Measurements from ENCODE around the gene OSGEP.

OSGEP gene

GRCh38 chr14:20454516-20455354 lies at the start of gene OSGEP, which contains the start of gene APEX1:
OSGEP (minus strand) TSS chr14:20454812; CDS start chr14:20454683, 129 bp downstream.
APEX1 (plus strand) TSS chr14:20455226; CDS start chr14:20455646, 420 bp downstream.
- peak; percentile 100 for DNase-seq

- DNase-seq = no peak
Observed at GRCh38 chr14:20503898-20504297, 49.3 kb upstream of the OSGEP start.

- DNase-seq = no peak
Observed at GRCh38 chr14:20501346-20501745, 46.7 kb upstream of the OSGEP start.

- DNase-seq = no peak
Observed at GRCh38 chr14:20499881-20500280, 45.3 kb upstream of the OSGEP start.

DNA sequence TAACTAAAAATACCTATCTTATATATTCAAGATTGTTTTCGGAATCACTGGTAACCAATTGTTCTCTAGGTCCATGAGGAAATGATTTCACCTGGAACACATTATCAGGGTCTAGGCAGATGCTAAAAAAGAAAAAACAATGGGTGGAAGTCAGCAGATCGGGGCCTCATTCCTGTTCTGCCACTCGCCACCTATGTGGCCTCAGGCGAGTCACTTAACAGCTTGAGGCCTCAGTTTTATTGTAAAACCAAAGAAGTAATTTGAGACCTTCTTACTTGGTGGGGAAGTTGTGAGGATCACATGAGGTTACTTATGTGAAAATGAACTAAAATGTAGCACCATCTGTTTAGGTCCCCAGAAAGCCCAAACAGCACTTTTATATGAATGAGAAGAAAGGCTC lies 44.5 kb upstream of the OSGEP start:
- DNase-seq = no peak

DNA sequence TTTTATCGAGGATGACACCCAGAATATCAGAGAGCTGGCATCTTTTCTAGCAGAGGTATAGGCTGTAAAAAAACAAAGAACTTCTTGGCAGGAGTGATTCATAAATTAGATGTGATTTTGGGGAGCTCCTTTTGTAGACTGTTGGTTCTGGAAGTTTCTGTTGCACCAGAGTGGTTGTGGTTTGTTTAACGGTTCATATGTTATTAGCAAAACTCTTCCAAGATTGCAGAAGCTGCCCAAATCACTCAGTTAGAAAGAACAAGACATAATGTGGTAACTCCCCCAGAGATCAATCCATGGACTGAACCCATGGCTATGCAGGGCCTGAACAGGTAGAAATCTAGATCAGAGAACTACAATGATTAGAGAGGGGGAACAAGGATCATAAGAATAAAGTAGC lies 44.0 kb upstream of the OSGEP start:
- DNase-seq = peak; percentile 62

DNA sequence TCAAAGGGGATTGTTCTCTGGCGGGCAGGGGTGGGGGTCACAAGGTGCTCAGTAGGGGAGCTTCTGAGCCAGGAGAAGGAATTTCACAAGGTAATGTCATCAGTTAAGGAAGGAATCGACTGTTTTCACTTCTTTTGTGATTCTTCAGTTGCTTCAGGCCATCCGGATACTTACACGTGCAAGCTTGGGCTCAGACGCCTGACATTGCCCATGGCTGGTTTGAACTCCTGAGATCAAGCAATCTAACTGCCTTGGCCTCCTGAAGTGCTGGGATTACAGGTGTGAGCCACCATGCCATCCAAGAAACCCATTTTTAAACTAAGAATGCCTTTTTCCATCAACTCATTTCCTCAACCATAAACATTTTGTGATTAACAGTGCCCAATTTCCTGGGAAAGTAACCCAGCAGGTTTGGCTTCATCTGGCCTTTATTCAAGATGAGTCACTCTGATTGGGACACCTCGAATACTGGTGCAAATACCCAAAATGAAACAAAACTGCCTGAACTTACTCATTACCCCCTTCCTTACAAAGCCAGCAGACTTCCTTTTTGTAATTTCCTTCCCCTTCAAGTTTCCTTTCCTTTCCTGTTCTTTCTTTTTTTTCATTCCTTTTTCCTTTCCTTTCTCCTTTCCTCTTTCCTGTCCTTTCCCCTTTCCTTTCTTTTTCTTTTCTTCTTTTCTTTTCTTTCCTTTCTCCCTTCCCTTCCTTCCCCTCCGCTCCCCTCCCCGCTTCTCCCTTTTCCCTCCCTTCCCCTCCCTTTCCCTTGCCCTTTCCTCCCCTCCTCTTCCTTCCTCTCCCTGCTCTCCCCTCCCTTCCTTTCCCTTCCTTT lies 40.5 kb upstream of the OSGEP start:
- DNase-seq = no peak

- DNase-seq = peak; percentile 74
Observed at GRCh38 chr14:20493634-20494033, 39.0 kb upstream of the OSGEP start.

DNA sequence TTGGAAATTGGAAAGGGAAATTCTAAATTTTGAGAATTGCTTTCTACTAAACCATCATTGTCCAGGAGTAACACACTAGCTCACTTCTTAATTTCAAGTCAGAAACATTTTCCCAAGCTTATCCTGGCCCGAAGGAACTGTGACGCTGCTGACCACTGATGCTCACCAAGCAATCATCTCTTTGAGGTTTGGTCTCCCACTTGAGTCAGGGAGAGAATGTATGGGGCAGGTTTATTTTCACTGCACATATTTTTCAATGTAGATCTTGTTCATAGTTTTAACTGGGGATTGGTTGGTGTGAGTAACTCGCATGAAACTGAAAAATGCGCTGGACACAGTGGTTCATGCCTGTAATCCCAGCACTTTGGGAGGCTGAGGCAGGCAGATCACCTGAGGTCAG lies 37.9 kb upstream of the OSGEP start:
- no peak for DNase-seq

DNA sequence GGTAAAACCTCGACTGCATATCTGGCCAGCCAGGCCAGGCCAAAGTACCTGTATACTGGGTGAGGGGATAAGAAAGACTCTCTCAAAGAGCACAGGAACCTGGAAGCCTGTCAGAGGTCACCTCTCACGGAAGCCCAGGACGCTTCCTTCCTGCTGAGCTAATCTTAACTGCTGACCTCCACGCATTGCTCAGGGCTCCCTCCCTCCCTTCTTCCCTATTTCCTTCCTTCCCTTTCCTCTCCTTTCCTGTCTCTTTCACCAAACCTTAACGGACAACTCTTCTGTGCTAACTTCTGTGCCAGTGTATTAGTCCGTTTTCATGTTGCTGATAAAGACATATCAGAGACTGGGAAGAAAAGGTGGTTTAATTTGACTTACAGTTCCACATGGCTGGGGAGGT lies 36.0 kb upstream of the OSGEP start:
- no peak for DNase-seq

- DNase-seq = peak; percentile 74
Observed at GRCh38 chr14:20489093-20489994, 34.7 kb upstream of the OSGEP start.

- DNase-seq = no peak
Observed at GRCh38 chr14:20487396-20487725, 32.7 kb upstream of the OSGEP start.

- peak; percentile 63 for DNase-seq
Observed at GRCh38 chr14:20486684-20487395, 32.2 kb upstream of the OSGEP start.

DNA sequence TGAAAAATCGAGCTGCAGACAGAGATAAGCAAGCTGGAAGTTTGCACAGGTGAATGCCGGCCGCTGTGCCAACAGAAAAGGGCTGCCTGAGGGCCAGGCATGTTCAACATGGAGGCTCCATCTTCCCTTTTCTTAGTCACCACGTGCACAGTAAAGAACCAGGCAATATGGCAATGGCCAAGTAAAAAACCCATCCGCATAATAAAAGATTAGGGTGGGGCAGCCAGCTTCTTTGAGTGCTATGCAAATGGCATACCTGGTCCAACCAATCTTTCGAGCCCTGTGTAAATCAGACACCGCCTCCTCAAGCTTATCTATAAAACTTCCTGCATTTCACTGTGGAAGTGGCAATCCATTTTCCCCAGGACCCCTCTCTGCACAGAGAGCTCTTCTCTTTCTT lies 31.3 kb upstream of the OSGEP start:
- DNase-seq = no peak

GRCh38 chr14:20482382-20482781 lies 27.8 kb upstream of the OSGEP start:
- peak; percentile 62 for DNase-seq

DNA sequence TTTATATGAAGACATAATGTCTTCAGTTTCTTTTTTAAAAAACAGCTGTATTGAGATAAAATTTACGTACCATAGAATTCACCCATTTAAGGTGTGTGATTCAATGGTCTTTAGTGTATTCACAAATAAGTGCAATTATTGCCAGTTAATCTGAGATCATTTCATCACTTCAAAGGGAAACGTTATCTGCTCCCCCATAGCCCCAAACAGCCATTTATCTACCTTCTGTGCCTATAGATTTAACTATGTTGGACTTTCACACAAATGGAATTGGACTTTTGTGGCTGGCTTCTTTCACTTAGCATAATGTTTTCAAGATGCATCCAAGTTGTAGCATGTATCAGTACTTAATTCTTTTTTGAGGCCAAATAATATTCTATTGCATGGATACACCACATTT lies 24.3 kb upstream of the OSGEP start:
- no peak for DNase-seq

DNA sequence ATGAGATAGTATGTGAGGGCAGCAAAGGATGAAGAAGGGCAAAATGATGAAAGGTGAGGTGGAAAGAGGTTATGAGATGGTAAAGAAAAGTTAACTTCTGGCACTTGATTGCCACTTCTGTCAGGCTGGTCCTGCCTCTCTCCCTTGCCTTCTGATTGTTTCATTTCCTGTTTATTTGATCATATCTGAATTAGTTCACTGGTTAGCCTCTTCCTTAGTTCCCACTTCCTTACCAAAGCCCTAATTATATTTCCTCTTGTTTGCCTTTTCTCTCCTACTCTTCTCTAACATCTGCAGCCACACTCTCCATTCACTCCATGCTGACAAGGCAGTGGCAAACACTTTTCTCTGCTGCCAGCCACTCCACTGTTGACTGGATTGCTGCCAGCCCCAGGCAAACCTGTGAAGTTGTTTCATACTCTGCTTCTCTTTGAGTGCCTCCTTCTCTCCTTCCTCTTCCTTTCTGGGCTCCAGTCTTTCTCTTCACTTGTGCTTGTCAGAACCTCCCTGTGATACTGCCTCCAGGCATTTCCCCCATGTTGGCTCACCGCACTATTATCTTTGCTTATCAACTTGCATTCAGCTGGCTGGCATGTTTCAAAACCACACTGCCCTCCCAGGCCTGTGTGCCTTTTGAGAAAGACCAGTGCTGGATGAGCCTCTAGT lies 22.7 kb upstream of the OSGEP start:
- DNase-seq = peak; percentile 99

- peak; percentile 79 for DNase-seq
Observed at GRCh38 chr14:20476776-20477175, 22.2 kb upstream of the OSGEP start.

DNA sequence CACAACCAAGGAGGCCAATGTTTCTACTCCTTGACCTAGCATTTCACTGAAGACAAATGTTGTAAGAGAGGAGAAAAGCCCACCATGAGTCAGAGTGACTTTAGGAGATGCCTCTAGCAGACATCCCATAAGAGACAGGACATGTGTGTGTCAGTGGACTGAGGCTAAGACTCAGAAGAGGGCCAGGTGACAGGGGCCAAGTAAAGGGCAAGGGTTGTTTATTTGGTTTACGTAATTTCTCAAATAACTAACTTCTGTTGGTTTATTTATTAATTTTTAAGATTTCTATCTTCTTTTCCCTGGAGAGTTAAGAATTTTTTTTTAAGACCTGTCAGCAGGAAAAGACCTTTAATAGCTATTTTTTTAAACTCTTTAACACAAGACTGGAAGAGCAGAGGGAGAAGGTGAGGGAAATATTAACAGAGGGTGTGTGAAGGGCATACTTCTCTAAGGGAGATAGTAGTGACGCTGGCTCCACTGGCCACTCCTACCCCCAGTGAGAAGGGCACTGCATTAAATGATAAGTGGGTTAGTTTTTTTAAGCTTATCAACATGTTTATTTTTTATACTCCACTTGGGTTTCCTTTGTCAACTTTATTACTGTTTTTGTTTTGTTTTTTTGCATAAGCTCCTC lies 18.0 kb upstream of the OSGEP start:
- peak; percentile 58 for DNase-seq

- DNase-seq = no peak
Observed at GRCh38 chr14:20470603-20470901, 15.9 kb upstream of the OSGEP start.

DNA sequence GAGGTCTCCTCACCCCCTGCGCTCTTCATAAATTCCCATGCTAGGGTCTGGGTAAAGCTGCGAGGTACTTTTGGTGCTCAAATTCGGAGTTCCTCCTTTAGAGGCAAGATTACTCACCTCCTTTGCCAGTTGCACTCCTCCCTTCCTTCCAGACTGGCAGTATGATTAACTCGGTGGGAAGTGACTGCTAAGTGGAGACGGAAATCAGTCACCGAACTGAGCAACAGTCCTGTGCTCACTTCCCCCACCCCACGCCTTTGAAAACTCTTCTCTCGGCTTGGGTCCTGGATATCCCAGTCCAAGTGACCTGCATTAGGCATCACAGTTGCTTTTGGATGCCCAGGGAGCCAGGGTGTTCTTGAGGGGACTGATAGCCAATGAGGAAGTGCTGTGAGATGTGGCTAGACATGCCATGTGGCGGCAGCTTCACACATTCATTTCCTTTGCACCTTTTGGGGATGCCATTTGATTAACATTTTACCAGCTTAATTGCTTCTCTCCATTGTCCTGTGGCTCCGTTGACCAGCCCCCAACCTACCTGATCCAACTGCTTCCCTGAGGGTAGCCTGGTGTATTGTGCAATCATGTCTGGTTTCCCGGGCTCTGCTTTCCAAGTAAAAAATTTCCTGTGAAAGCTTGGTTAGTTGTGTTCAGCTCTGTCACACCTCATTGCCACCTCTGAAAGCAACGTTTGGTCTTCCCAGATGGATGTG lies 15.4 kb upstream of the OSGEP start:
- peak; percentile 84 for DNase-seq
